CD4-positive, CD25-positive, alpha-beta regulatory T cell (primary cell): Measurements from ENCODE around the gene PSAP. TPM values are rescaled to one million over a fixed set of nuclear protein-coding genes. Genes with fewer than 3 reads are reported as not detected.
A peak's percentile ranks its signal among the peaks of the same experiment; 100 is the strongest.

Experiments used
- ATAC-seq, 2 donors: fragments of 150-1000 bp; cut with Tn5 transposase; one replicate each; pipeline ENCODE4 v1.10.0; 2021; ENCODE audit warnings: low read depth in 2 of 2, moderate number of reproducible peaks in 2 of 2, moderate library complexity in 1 of 2
- DNase-seq, 3 donors: peaks; one replicate each; pipeline versions ENCODE4 v3.0.0 to v3.0.0-alpha.2; 2012 to 2022; ENCODE audit warnings: mixed read lengths in 1 of 3
- H3K27ac ChIP-seq: one replicate; pipeline ENCODE4 v1.7.0; 2013; ENCODE audit warnings: mild to moderate bottlenecking, low read length; ENCODE audit not compliant: insufficient read depth, poor library complexity, severe bottlenecking
- H3K27me3 ChIP-seq: one replicate; pipeline ENCODE4 v1.7.0; 2013; ENCODE audit warnings: low read length; ENCODE audit not compliant: control insufficient read depth, insufficient read depth
- H3K36me3 ChIP-seq: one replicate; pipeline ENCODE4 v1.7.0; 2013; ENCODE audit warnings: mild to moderate bottlenecking, low read length, moderate library complexity; ENCODE audit not compliant: control insufficient read depth, insufficient read depth
- H3K4me1 ChIP-seq: 2 replicates; pipeline ENCODE4 v1.7.0; 2013; ENCODE audit warnings: mild to moderate bottlenecking, low read length; ENCODE audit not compliant: insufficient read depth, control insufficient read depth, poor library complexity, severe bottlenecking
- H3K4me3 ChIP-seq: one replicate; pipeline ENCODE4 v1.7.0; 2013; ENCODE audit warnings: low read depth, mild to moderate bottlenecking, low read length, moderate library complexity
- H3K9me3 ChIP-seq, 2 experiments: 1 replicate in 1 of 2; 2 replicates in 1 of 2; pipeline ENCODE4 v1.7.0; 2013; ENCODE audit warnings: low read length in 2 of 2, mild to moderate bottlenecking in 1 of 2, moderate library complexity in 1 of 2; ENCODE audit not compliant: control insufficient read depth in 2 of 2
- H3K27ac Mint-ChIP-seq, 3 donors: one replicate each; pipeline ENCODE4 v1.8.0; 2020 to 2022; ENCODE audit warnings: mild to moderate bottlenecking in 3 of 3, mixed read lengths in 3 of 3, moderate library complexity in 2 of 3
- H3K27me3 Mint-ChIP-seq: one replicate; pipeline ENCODE4 v1.8.0; 2022; ENCODE audit warnings: mild to moderate bottlenecking, mixed read lengths
- H3K36me3 Mint-ChIP-seq: one replicate; pipeline ENCODE4 v1.8.0; 2020; ENCODE audit warnings: mixed read lengths
- H3K4me1 Mint-ChIP-seq, 4 donors: one replicate each; pipeline ENCODE4 v1.8.0; 2020 to 2022; ENCODE audit warnings: mixed read lengths in 4 of 4, mild to moderate bottlenecking in 1 of 4
- H3K4me3 Mint-ChIP-seq, 4 donors: one replicate each; pipeline ENCODE4 v1.8.0; 2020 to 2022; ENCODE audit warnings: mild to moderate bottlenecking in 4 of 4, mixed read lengths in 4 of 4, moderate library complexity in 3 of 4
- H3K9me3 Mint-ChIP-seq, 7 donors: one replicate each; pipeline ENCODE4 v1.8.0; 2020 to 2022; ENCODE audit warnings: mixed read lengths in 7 of 7, mild to moderate bottlenecking in 3 of 7, moderate library complexity in 2 of 7
- polyA plus RNA-seq, 4 donors: library from polyadenylated mRNA; unstranded; fragments of 300-500 nt; fragmentation: Illumina TruSeq; gene quantifications; one replicate each; pipeline ENCODE4 v1.2.3, GENCODE V29; 2021
- total RNA-seq: library from RNA; stranded (reverse); gene quantifications from one replicate; pipeline ENCODE4 v1.2.3, GENCODE V29; 2022

Gene PSAP
- total and polyA plus RNA-seq, 5 donors from 2014 or later, result 186 to 560 (median 530) TPM

GRCh38 chr10:71778071-71778825, 72.8 kb downstream of the PSAP start:
- H3K9me3 Mint-ChIP-seq, result no peaks in the 10 kb centered on the region
- H3K27ac ChIP-seq, result no peak overlapping the region

GRCh38 chr10:71777213-71777985, 73.7 kb downstream of the PSAP start:
- Mint-ChIP-seq H3K27me3 (peaks cover 11% of the 10 kb centered on the region), H3K36me3 (no peaks in the 10 kb centered on the region), H3K27ac (peak overlapping the region in 1 of 3 donors; percentile 32), H3K9me3 (no peaks in the 10 kb centered on the region), H3K4me1 (peaks cover 4 to 33% (median 16%) of the 10 kb centered on the region in 4 donors), H3K4me3 (peak overlapping the region in 1 of 4 donors; percentile 21)
- ATAC-seq (no peak), DNase-seq (no peak)
- Histone ChIP-seq H3K27me3 (no peaks in the 10 kb centered on the region), H3K27ac (no peak overlapping the region), H3K4me3 (no peak overlapping the region), H3K4me1 (peaks cover 30% of the 10 kb centered on the region), H3K36me3 (no peaks in the 10 kb centered on the region), H3K9me3 (no peaks in the 10 kb centered on the region)

More at GRCh38 chr10:71778071-71778825, 72.8 kb downstream of the PSAP start:
- Mint-ChIP-seq H3K27ac (no peak overlapping the region), H3K4me1 (peaks cover 4 to 35% (median 16%) of the 10 kb centered on the region in 4 donors), H3K4me3 (no peak overlapping the region), H3K36me3 (no peaks in the 10 kb centered on the region), H3K27me3 (peaks cover 11% of the 10 kb centered on the region)
- H3K4me3 ChIP-seq, result no peak overlapping the region
- no peaks in the 10 kb centered on the region for H3K9me3 ChIP-seq
- H3K36me3 ChIP-seq, result no peaks in the 10 kb centered on the region
- H3K4me1 ChIP-seq, result peaks cover 30% of the 10 kb centered on the region
- DNase-seq (no peak), ATAC-seq (no peak)
- H3K27me3 ChIP-seq, result no peaks in the 10 kb centered on the region

DNA sequence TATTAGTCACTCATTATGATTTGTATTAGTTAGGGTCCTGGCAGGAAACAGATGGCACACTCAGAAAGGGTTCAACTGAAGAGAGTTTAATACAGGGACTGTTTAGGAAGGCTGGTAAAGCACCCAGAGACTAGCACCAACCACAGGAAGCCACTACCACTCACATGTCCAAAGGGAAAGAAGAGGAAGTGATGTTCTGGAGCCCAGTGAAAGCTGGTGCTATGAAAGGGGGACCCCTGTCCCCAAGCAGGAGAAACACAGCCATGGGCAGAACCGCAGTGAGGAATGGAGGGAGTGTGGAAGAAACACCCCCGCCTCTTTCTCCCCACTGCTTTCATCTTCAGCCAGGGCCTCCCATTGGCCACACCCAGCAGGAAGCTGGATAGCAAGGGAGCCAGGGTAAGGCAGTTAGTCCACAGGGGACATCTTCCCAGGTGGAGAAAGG, 74.5 kb downstream of the PSAP start:
- Mint-ChIP-seq H3K4me3 (peak overlapping the region in 2 of 4 donors; percentile 71 to 87), H3K27ac (peak overlapping the region in 2 of 3 donors; percentile 49 to 98), H3K4me1 (peaks cover 4 to 36% (median 21%) of the 10 kb centered on the region in 4 donors), H3K9me3 (no peaks in the 10 kb centered on the region), H3K36me3 (peaks cover 8% of the 10 kb centered on the region), H3K27me3 (peaks cover 11% of the 10 kb centered on the region)
- DNase-seq, result no peak
- Histone ChIP-seq H3K4me1 (peaks cover 36% of the 10 kb centered on the region), H3K27ac (no peak overlapping the region), H3K4me3 (no peak overlapping the region), H3K9me3 (no peaks in the 10 kb centered on the region), H3K36me3 (no peaks in the 10 kb centered on the region), H3K27me3 (no peaks in the 10 kb centered on the region)
- ATAC-seq, result no peak

GRCh38 chr10:71774916-71775702, 75.9 kb downstream of the PSAP start:
- H3K4me1 Mint-ChIP-seq, result peaks cover 4 to 50% (median 27%) of the 10 kb centered on the region in 4 donors
- no peaks in the 10 kb centered on the region for H3K9me3 Mint-ChIP-seq
- no peak overlapping the region for H3K4me3 ChIP-seq
- H3K4me1 ChIP-seq, result peaks cover 50% of the 10 kb centered on the region
- peak overlapping the region; percentile 87 to 97 (median 96) for H3K4me3 Mint-ChIP-seq
- no peaks in the 10 kb centered on the region for H3K9me3 ChIP-seq
- peaks cover 6% of the 10 kb centered on the region for H3K36me3 ChIP-seq
- ATAC-seq (no peak), DNase-seq (no peak)
- peak overlapping the region; percentile 92 to 98 (median 93) for H3K27ac Mint-ChIP-seq
- H3K36me3 Mint-ChIP-seq, result peaks cover 15% of the 10 kb centered on the region
- H3K27me3 ChIP-seq, result no peaks in the 10 kb centered on the region
- peak overlapping the region; percentile 96 for H3K27ac ChIP-seq
- H3K27me3 Mint-ChIP-seq, result peaks cover 5% of the 10 kb centered on the region

GRCh38 chr10:71773221-71773971, 77.7 kb downstream of the PSAP start, which contains the start of gene VSIR:
VSIR (minus strand) TSS chr10:71773520; CDS start chr10:71773439, 81 bp downstream.
- peaks cover 13% of the 10 kb centered on the region for H3K36me3 ChIP-seq
- peaks cover 24% of the 10 kb centered on the region for H3K36me3 Mint-ChIP-seq
- H3K9me3 Mint-ChIP-seq, result no peaks in the 10 kb centered on the region
- H3K4me1 Mint-ChIP-seq, result peaks cover 9 to 65% (median 39%) of the 10 kb centered on the region in 4 donors
- peak within 1 kb of the TSS; percentile 87 to 98 (median 96) for H3K4me3 Mint-ChIP-seq
- H3K27me3 ChIP-seq, result no peaks in the 10 kb centered on the region
- peak within 1 kb of the TSS; percentile 96 for H3K27ac ChIP-seq
- no peaks in the 10 kb centered on the region for H3K9me3 ChIP-seq
- H3K27me3 Mint-ChIP-seq, result peaks cover 4% of the 10 kb centered on the region
- ATAC-seq, result peak; percentile 77 to 78
- H3K4me1 ChIP-seq, result peaks cover 67% of the 10 kb centered on the region
- peak; percentile 89 to 95 (median 92) for DNase-seq
- peak within 1 kb of the TSS; percentile 98 for H3K4me3 ChIP-seq
- H3K27ac Mint-ChIP-seq, result peak within 1 kb of the TSS; percentile 97 to 98 (median 98)

DNA sequence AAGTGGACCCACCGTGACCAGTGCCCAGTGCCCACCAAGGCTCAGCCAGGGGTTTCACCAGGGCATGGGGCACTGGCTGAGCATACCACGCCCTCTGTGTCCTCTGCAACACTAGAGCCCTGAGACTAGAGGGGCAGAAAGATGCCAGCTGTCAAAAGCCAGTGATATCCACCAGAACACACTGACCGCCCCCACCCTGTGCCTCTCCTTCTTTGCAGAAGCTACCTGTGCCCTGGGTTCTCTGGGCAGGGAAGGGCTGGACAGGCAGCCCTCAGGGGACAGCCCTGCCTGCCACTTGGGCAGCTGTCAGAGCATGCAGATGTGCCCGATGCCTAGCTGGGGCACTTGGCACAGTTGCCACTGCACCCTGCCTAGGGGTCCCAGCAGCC, 78.2 kb downstream of the PSAP start:
- H3K4me3 ChIP-seq, result peak overlapping the region; percentile 98
- Mint-ChIP-seq H3K27ac (peak overlapping the region; percentile 91 to 98 (median 98)), H3K9me3 (no peaks in the 10 kb centered on the region), H3K27me3 (peaks cover 4% of the 10 kb centered on the region), H3K4me1 (peaks cover 9 to 71% (median 42%) of the 10 kb centered on the region in 4 donors), H3K4me3 (peak overlapping the region; percentile 87 to 98 (median 96)), H3K36me3 (peaks cover 24% of the 10 kb centered on the region)
- peaks cover 73% of the 10 kb centered on the region for H3K4me1 ChIP-seq
- DNase-seq (no peak), ATAC-seq (no peak)
- H3K27me3 ChIP-seq, result no peaks in the 10 kb centered on the region
- peak overlapping the region; percentile 96 for H3K27ac ChIP-seq
- H3K9me3 ChIP-seq, result no peaks in the 10 kb centered on the region
- peaks cover 15% of the 10 kb centered on the region for H3K36me3 ChIP-seq
